HepG2 (cell line): ENCODE data around the gene FAM168A. TPM values are rescaled to one million over a fixed set of nuclear protein-coding genes. Genes with fewer than 3 reads are reported as not detected.

ENCODE experiments used
- ATAC-seq: fragments of 200-7000 bp; cut with Tn5 transposase; 3 replicates; pipeline ENCODE4 v1.9.1; 2020; ENCODE audit warnings: mild to moderate bottlenecking, moderate library complexity
- BruUV-seq: library from RNA; stranded (reverse); fragments of 400-500 nt; replicated peaks from 2 replicates; lab custom pipeline; 2021; lab: Mats Ljungman, UMichigan
- CTCF ChIA-PET: fragments of 300-600 bp; formaldehyde crosslinking; extraction: SDS; loops from one replicate; lab custom pipeline; 2021; ENCODE audit warnings: low total read pairs, inconsistent platforms, low intra/inter-chr PET ratio; lab: Yijun Ruan, JAX
- POLR2A ChIA-PET: fragments of 350-600 bp; sonication (Branson Sonifier 250); formaldehyde crosslinking; loops from one replicate; lab custom pipeline; 2020; ENCODE audit warnings: antibody characterized with exemption, inconsistent platforms; lab: Yijun Ruan, JAX
- DNase-seq: peaks from one replicate; pipeline ENCODE4 v3.0.0-alpha.2; 2015; ENCODE audit warnings: low spot score
- FAIRE-seq: peaks from 3 replicates; lab custom pipeline; 2011; peaks lifted over from hg19 to GRCh38; lab: Jason Lieb, UNC
- H2AFZ ChIP-seq: one replicate; pipeline ENCODE4 v1.6.1; 2011; ENCODE audit warnings: low read length, inconsistent platforms
- H3K27ac ChIP-seq: fragments of 300-600 bp; 3 replicates; pipeline ENCODE4 v1.8.0; 2011; ENCODE audit warnings: mixed run types, mild to moderate bottlenecking, mixed read lengths, low read length, inconsistent platforms; ENCODE audit not compliant: insufficient read depth; ENCODE audit errors: extremely low read length
- H3K27me3 ChIP-seq, 2 experiments: fragments of 200-600 bp in 1 of 2; 2 replicates in 1 of 2; 3 replicates in 1 of 2; pipeline versions ENCODE4 v1.6.0 to v1.8.0; 2011; ENCODE audit warnings: low read length in 2 of 2, mild to moderate bottlenecking in 2 of 2, moderate library complexity in 2 of 2, inconsistent platforms in 1 of 2; ENCODE audit not compliant: insufficient read depth in 2 of 2, control insufficient read depth in 1 of 2
- H3K36me3 ChIP-seq, 2 experiments: fragments of 200-600 bp in 1 of 2; replicated peaks in 1 of 2; 2 replicates in 1 of 2; 3 replicates in 1 of 2; pipeline versions ENCODE4 v1.5.1 to v1.8.0; 2011; ENCODE audit warnings: low read length in 2 of 2, inconsistent platforms in 1 of 2; ENCODE audit not compliant: insufficient read depth in 2 of 2, control insufficient read depth in 1 of 2
- H3K4me1 ChIP-seq: 2 replicates; pipeline ENCODE4 v1.5.1; 2012; ENCODE audit warnings: low read length, inconsistent platforms; ENCODE audit not compliant: insufficient read depth
- H3K4me2 ChIP-seq: 2 replicates; pipeline ENCODE4 v1.6.0; 2011; ENCODE audit warnings: low read depth, low read length, inconsistent platforms
- H3K4me3 ChIP-seq, 3 experiments: fragments of 200-600 bp in 1 of 3; sonication (generic), shearing (Covaris generic) in 1 of 3; replicated peaks in 1 of 3; 2 replicates each; pipeline ENCODE4 v1.5.1; 2011 to 2016; ENCODE audit warnings: low read length in 3 of 3, inconsistent platforms in 2 of 3, low read depth in 2 of 3, mild to moderate bottlenecking in 2 of 3, control low read depth in 1 of 3, mixed read lengths in 1 of 3; ENCODE audit not compliant: insufficient read depth in 1 of 3
- H3K79me2 ChIP-seq: one replicate; pipeline ENCODE4 v1.6.1; 2011; ENCODE audit warnings: low read length, inconsistent platforms; ENCODE audit not compliant: insufficient read depth
- H3K9ac ChIP-seq: 2 replicates; pipeline ENCODE4 v1.6.0; 2011; ENCODE audit warnings: mild to moderate bottlenecking, low read depth, low read length, inconsistent platforms; ENCODE audit not compliant: insufficient read depth
- H3K9me3 ChIP-seq: 2 replicates; pipeline ENCODE4 v1.5.1; 2012; ENCODE audit warnings: mild to moderate bottlenecking, low read length
- H4K20me1 ChIP-seq: 2 replicates; pipeline ENCODE4 v1.6.0; 2011; ENCODE audit warnings: inconsistent platforms, mild to moderate bottlenecking, low read length, moderate library complexity; ENCODE audit not compliant: insufficient read depth
- KDM5A ChIP-seq: fragments of 200-600 bp; sonication (generic); IDR thresholded peaks from 2 replicates; pipeline ENCODE4 v1.7.0; 2018; ENCODE audit warnings: antibody characterized with exemption, mild to moderate bottlenecking, low read length, borderline replicate concordance
- SMYD3 ChIP-seq: sonication (generic); formaldehyde crosslinking; IDR thresholded peaks from 2 replicates; pipeline ENCODE4 v1.8.1; 2023; ENCODE audit warnings: mild to moderate bottlenecking, missing genetic modification reagents
- ZNF441 ChIP-seq: sonication (generic); formaldehyde crosslinking; IDR thresholded peaks from 2 replicates; pipeline ENCODE4 v1.7.0; 2021; ENCODE audit warnings: missing genetic modification reagents, borderline replicate concordance
- whole genome bisulfite sequencing: methylation state at CpG from one replicate; pipeline ENCODE4 v1.1.6; 2017; ENCODE audit warnings: low lambda C conversion rate; 5-methylcytosine and 5-hydroxymethylcytosine counted together
- in situ Hi-C: cut with HindIII; loops from 2 replicates; pipeline ENCODE4 v1.10.0; 2017; ENCODE audit warnings: low pct_unique_long_range_greater_than_20kb; ENCODE audit not compliant: extremely low pct_ligation_motif_present
- intact Hi-C: fragments of 100-400 bp; cut with micrococcal nuclease; formaldehyde crosslinking; loops from one replicate; pipeline ENCODE4 v1.10.0; 2022; ENCODE audit not compliant: unreplicated experiment
- polyA plus RNA-seq, 8 experiments: library from polyadenylated mRNA; depleted of rRNA in 3 of 8; stranded (reverse) in 7 of 8; unstranded in 1 of 8; fragments of >200 nt; fragmentation: Illumina TruSeq in 4 of 8; extraction: Trizol in 4 of 8; gene quantifications; 2 replicates each; pipeline versions ENCODE4 v1.2.1 to v1.2.3, GENCODE V29; 2011 to 2016; ENCODE audit warnings: low read depth in 4 of 8, missing spikeins in 1 of 8, mixed read lengths in 1 of 8; ENCODE audit not compliant: insufficient read depth in 1 of 8
- total RNA-seq, 5 experiments: library from RNA; depleted of rRNA; stranded (reverse); fragments of >200 nt; fragmentation: Illumina TruSeq; extraction: Trizol; gene quantifications; 2 replicates each; pipeline ENCODE4 v1.2.3, GENCODE V29; 2016; ENCODE audit warnings: low read depth in 1 of 5
- TF ChIP-seq, protein P1 (sequence below): sonication (generic); formaldehyde crosslinking; IDR thresholded peaks from 2 replicates; pipeline ENCODE4 v1.8.1; 2023; ENCODE audit warnings: missing genetic modification reagents, mild to moderate bottlenecking, borderline replicate concordance

Gene FAM168A
- total and polyA plus RNA-seq, 2 of the 13 experiments (the other 11 are each of a cell fraction or from before 2014, with no cell fraction given): 13.9 to 15.8 TPM

DNA sequence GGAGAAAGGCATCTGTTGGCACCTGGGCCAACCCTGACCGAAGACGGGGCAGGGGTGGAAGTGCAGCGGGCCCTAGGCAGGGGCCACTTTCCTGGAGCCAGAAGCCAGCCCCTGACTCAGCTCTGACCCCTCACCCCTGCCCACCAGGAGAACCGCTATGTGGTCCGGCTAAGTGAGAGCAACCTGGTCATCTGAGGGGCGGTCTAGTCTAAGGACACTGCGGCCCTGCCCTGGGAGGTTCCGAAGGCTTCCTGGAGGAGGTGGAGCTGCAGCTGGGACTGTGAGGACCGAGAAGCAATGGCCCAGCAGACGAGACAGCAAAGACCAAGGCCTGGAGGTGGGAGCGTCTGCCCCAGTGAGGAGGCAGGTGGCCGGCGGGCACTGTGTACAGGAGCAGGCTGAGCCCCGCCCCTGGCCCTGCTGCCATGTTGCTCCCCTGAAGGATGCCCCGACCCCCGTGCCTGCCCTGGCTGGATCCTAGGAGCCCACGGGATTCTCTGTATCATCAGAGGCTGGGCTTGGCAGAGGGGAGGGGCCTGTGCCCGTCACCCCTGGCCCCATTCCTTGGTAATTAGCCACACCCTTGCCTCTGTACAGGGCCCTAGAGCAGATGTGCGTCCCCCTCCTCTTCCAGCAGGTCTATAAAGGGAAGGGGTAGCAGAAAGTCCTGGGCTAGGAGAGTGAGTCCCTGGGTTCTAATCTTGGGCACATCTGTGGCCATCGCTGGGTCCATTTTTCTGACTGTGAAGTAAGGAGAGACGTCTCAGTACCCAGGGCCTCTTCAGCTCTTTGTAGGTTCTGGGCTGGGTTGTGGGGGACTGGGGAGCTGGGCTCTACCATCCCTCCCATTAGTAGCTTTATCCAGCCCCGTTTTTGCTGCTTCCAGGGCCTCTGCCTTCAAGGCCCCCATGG, 202.4 kb downstream of the FAM168A start:
- H3K27ac ChIP-seq: no peak overlapping the region
- ATAC-seq: no peak
- H3K27me3 ChIP-seq: no peaks in the 10 kb centered on the region
- in situ Hi-C loops: no loop called here
- DNase-seq: no peak
- intact Hi-C loops: no loop called here
- no peak for FAIRE-seq
- BruUV-seq: no TSS peak
- no peak overlapping the region for H3K4me3 ChIP-seq
- H2AFZ ChIP-seq: no peak overlapping the region
- CTCF ChIA-PET: no interaction called here
- TF ChIP-seq ZNF441 (CRISPR knock-in tag) (no peak), SMYD3 (CRISPR knock-in tag) (no peak), KDM5A (no peak)
- TF ChIP-seq, protein P1, sequence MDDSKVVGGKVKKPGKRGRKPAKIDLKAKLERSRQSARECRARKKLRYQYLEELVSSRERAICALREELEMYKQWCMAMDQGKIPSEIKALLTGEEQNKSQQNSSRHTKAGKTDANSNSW (CRISPR knock-in tag): no peak
- TF ChIP-seq, all 625 proteins: peak for 0
- POLR2A ChIA-PET: no interaction called here
- 92% methylated on average over 13 of the region's 22 CpGs for WGBS
- H3K36me3 ChIP-seq: peaks cover 9 to 12% of the 10 kb centered on the region in 2 experiments
- H3K9ac ChIP-seq: no peak overlapping the region
- no peaks in the 10 kb centered on the region for H3K79me2 ChIP-seq
- no peaks in the 10 kb centered on the region for H3K4me1 ChIP-seq
- no peak overlapping the region for H3K4me2 ChIP-seq
- H4K20me1 ChIP-seq: no peaks in the 10 kb centered on the region
- H3K9me3 ChIP-seq: no peaks in the 10 kb centered on the region
